ENCODE results near the gene RASGEF1C. TPM values are rescaled to one million over a fixed set of nuclear protein-coding genes. Genes with fewer than 3 reads are reported as not detected.
A peak's percentile ranks its signal among the peaks of the same experiment; 100 is the strongest.

RASGEF1C gene
- total and polyA plus RNA-seq, 7 donors, result 0.35 to 4.2 (median 1.1) TPM; not detected in 2

DNA sequence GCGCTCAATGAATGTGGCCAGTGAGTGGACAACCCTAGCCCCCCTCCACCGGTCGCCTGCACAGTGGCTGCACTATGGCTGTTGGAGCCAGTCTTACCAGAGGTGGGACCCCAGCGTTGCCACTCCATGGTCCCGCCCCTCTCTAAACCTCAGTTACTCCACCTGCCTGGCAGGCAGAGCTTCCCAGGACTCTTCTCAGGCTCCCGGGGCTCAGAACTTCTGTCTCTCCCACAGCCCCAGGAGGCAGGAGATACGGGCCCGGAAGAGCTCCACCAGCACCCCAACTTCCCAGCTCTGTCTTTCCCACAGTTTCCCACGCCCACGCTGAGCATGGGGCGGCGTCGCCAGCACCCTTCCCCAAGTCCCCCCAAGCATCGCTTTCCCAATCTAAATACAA, 975 bp downstream of the RASGEF1C start:
- no peak for DNase-seq
- Histone ChIP-seq H3K27ac (no peak overlapping the region), H3K27me3 (peaks cover 5 to 18% (median 16%) of the 10 kb centered on the region in 3 donors), H3K4me1 (peaks cover 0 to 26% (median 18%) of the 10 kb centered on the region in 4 donors), H3K9me3 (no peaks in the 10 kb centered on the region), H3K36me3 (no peaks in the 10 kb centered on the region), H3K4me3 (peak overlapping the region; percentile 4 to 47 (median 42))
- WGBS, 2 donors, result 36 to 37% methylated on average over 14 of the region's 14 CpGs
- intact Hi-C loops (cut with DNase I), result loop anchor here (2.0 kb wide), 1 partner anchor 81 kb away; no protein-coding TSS in a partner anchor
- TF ChIP-seq POLR2A (IDR thresholded peaks at IDR 0.05), result no peak
- no peak for TF ChIP-seq POLR2AphosphoS5 (IDR thresholded peaks at IDR 0.05)
- no peak for TF ChIP-seq EP300 (IDR thresholded peaks at IDR 0.05)
- TF ChIP-seq, protein P1, sequence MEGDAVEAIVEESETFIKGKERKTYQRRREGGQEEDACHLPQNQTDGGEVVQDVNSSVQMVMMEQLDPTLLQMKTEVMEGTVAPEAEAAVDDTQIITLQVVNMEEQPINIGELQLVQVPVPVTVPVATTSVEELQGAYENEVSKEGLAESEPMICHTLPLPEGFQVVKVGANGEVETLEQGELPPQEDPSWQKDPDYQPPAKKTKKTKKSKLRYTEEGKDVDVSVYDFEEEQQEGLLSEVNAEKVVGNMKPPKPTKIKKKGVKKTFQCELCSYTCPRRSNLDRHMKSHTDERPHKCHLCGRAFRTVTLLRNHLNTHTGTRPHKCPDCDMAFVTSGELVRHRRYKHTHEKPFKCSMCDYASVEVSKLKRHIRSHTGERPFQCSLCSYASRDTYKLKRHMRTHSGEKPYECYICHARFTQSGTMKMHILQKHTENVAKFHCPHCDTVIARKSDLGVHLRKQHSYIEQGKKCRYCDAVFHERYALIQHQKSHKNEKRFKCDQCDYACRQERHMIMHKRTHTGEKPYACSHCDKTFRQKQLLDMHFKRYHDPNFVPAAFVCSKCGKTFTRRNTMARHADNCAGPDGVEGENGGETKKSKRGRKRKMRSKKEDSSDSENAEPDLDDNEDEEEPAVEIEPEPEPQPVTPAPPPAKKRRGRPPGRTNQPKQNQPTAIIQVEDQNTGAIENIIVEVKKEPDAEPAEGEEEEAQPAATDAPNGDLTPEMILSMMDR (IDR thresholded peaks at IDR 0.05), result no peak

DNA sequence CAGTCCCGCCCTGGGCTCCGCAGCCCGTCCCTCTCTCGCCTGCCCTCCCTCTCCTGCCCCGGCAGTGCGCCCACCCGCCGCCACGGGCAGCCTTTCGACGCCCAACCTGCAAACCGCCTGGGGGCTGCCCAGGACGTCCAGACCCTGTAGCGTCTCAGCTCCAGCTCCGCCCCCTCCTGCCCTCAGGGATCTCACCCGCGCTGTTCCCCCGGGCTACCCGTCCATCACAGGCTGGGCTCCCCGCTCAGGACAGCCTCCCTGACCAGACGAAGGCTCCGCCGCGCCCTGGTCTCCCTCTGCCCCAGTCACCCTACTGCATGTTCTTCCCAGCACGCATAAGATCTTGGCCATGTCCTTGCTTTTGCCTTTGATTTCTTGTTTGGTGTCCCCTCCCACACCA, 1.4 kb downstream of the RASGEF1C start:
- Histone ChIP-seq H3K27ac (peak overlapping the region in 3 of 4 donors; percentile 32 to 42 (median 35)), H3K4me3 (peak overlapping the region in 3 of 4 donors; percentile 8 to 47 (median 40)), H3K36me3 (no peaks in the 10 kb centered on the region), H3K4me1 (peaks cover 0 to 22% (median 14%) of the 10 kb centered on the region in 4 donors), H3K9me3 (no peaks in the 10 kb centered on the region), H3K27me3 (peaks cover 5 to 18% (median 16%) of the 10 kb centered on the region in 3 donors)
- TF ChIP-seq POLR2A (IDR thresholded peaks at IDR 0.05) (no peak), EP300 (IDR thresholded peaks at IDR 0.05) (no peak), POLR2AphosphoS5 (IDR thresholded peaks at IDR 0.05) (no peak)
- TF ChIP-seq, protein P1 (IDR thresholded peaks at IDR 0.05), result no peak
- WGBS, 2 donors, result 43 to 55% methylated on average over 25 of the region's 25 CpGs
- no peak for DNase-seq
- intact Hi-C loops (cut with DNase I), result no loop called here

DNA sequence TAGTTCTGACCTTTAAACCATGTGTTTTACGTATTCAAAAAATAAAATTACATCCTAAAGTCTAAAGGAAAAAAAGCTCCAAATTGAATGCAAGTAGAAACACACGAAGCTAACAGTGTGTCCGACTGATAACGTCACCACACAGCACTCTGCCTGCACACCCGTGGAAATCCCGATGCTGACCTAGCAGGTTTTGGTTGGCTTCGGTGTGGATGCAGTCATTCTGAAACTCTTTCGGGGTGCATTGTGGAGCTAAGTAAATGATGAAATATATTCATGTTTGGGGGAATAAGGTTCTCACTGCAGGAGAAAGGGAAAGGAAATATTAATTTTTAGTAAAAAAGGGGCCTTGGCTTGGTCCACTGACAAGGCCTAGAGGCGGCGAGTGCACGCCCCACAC, 2.0 kb downstream of the RASGEF1C start:
- Histone ChIP-seq H3K27me3 (peaks cover 5 to 18% (median 16%) of the 10 kb centered on the region in 3 donors), H3K4me3 (peak overlapping the region in 1 of 4 donors; percentile 8), H3K36me3 (no peaks in the 10 kb centered on the region), H3K27ac (peak overlapping the region in 2 of 4 donors; percentile 32 to 35), H3K4me1 (peaks cover 0 to 16% (median 10%) of the 10 kb centered on the region in 4 donors), H3K9me3 (no peaks in the 10 kb centered on the region)
- 73 to 87% methylated on average over 11 of the region's 11 CpGs for WGBS, 2 donors
- intact Hi-C loops (cut with DNase I), result no loop called here
- TF ChIP-seq, protein P1 (IDR thresholded peaks at IDR 0.05), result no peak
- DNase-seq, result no peak

DNA sequence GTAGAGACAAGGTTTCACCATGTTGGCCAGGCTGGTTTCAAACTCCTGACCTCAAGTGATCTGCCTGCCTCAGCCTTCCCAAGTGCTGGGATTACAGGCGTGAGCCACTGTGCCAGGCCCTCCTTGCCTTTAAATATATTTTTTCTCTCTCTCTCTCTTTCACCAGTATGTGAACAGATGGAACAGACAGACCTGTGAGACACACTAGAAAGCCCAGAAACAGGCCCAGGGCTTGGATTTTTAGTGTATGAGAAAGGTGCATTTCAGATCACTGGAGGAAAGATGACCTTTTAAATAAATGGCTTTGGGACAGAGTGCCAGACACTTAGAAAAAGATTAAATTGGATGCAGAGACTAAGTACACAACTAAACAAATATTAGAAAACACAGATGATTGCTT, 3.1 kb downstream of the RASGEF1C start:
- Histone ChIP-seq H3K4me3 (no peak overlapping the region), H3K4me1 (peaks cover 0 to 16% (median 10%) of the 10 kb centered on the region in 4 donors), H3K27me3 (peaks cover 5 to 18% (median 16%) of the 10 kb centered on the region in 3 donors), H3K9me3 (no peaks in the 10 kb centered on the region), H3K36me3 (no peaks in the 10 kb centered on the region), H3K27ac (no peak overlapping the region)
- DNase-seq, result no peak
- 70 to 88% methylated on average over 1 of the region's 1 CpG for WGBS, 2 donors
- TF ChIP-seq POLR2A (IDR thresholded peaks at IDR 0.05) (no peak), POLR2AphosphoS5 (IDR thresholded peaks at IDR 0.05) (no peak), EP300 (IDR thresholded peaks at IDR 0.05) (no peak)
- TF ChIP-seq, protein P1 (IDR thresholded peaks at IDR 0.05), result no peak
- intact Hi-C loops (cut with DNase I), result no loop called here

DNA sequence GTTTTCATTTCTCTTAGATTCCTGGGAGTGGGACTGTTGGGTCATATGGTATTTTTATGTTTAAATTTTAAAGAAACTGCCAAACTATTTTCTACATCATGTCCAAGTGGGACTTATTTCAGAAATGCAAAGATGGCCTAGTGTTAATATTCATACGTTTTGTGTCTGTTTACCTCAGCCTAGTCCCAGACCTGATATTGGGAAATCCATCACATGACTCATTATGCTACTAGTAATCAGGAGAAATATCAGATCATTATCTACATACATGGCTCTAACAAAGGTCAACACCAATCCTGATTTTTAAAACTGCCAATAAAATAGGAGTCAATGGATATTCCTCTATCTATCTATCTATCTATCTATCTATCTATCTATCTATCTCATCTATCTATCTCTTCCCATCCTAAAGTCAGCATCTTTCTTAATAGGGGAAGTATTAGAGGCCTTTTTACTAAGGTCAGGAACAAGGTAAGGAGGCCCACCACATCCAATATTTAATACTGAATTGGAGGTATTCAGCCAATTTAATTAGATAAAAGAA, 4.7 kb downstream of the RASGEF1C start:
- no peak for DNase-seq
- H3K4me1 ChIP-seq, result peaks cover 0 to 13% (median 9%) of the 10 kb centered on the region in 4 donors
- H3K27ac ChIP-seq, result no peak overlapping the region
- intact Hi-C loops (cut with DNase I), result no loop called here
- H3K4me3 ChIP-seq, result no peak overlapping the region
- no peaks in the 10 kb centered on the region for H3K9me3 ChIP-seq
- H3K27me3 ChIP-seq, result peaks cover 5 to 18% (median 16%) of the 10 kb centered on the region in 3 donors
- WGBS, 2 donors, result 76 to 81% methylated on average over 1 of the region's 1 CpG
- no peaks in the 10 kb centered on the region for H3K36me3 ChIP-seq
- TF ChIP-seq, protein P1 (IDR thresholded peaks at IDR 0.05), result no peak
- TF ChIP-seq POLR2AphosphoS5 (IDR thresholded peaks at IDR 0.05), result no peak
- TF ChIP-seq EP300 (IDR thresholded peaks at IDR 0.05), result no peak
- no peak for TF ChIP-seq POLR2A (IDR thresholded peaks at IDR 0.05)
